Right renal cortex interstitium (tissue), 3 donors: Measurements from ENCODE around the gene ATP11B. TPM values are rescaled to one million over a fixed set of nuclear protein-coding genes. Genes with fewer than 3 reads are reported as not detected.

Experiments used
- DNase-seq, 3 donors: peaks; one replicate each; pipeline ENCODE4 v3.0.0-alpha.2; 2013; ENCODE audit warnings: low read depth in 3 of 3, low spot score in 2 of 3
- polyA plus RNA-seq, 3 donors: library from polyadenylated mRNA; unstranded; fragments of 120-200 nt; gene quantifications; one replicate each; pipeline ENCODE4 v1.2.1, GENCODE V29; 2013; ENCODE audit not compliant: insufficient read length in 3 of 3

The ATP11B gene
- polyA plus RNA-seq, 3 donors, result 59.3 to 59.8 (median 59.6) TPM

DNA sequence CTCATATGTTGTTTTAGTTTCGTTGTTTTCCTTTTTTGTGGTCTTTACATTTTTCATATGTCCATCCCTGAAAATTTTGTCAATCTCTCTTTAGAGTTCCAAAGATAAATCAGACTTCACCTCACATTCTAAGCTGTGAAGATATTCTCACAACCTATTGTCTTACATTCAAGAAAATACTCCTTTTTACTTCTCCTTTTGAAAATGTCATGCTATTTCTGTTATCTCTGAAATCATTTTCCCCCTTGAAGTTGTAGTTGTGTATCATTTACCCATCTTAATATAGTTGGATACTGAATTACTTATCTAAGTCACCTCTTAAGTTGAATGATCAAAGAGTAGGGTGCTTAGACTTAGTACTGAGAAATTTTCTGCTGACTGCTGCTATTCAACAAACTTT, 112.7 kb downstream of the ATP11B start:
- no peak for DNase-seq

DNA sequence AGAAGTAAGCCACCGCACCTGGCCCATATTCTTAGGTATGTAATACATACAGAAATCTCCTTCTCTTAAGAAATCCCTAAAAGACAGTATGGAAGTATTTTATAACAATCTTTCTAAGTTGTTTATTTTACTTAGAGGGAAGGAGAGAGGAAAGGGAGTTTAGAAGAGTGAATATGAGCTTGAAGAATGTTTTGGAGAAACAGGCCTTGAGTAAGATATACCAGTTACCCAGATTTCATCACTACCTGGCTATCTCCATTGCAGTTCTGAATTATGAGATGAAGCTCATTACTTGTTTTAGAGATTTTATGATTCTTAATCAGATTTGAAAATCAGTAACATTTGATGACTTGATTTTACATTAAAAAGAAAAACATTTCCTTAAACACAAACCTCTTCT, 115.2 kb downstream of the ATP11B start:
- no peak for DNase-seq

DNA sequence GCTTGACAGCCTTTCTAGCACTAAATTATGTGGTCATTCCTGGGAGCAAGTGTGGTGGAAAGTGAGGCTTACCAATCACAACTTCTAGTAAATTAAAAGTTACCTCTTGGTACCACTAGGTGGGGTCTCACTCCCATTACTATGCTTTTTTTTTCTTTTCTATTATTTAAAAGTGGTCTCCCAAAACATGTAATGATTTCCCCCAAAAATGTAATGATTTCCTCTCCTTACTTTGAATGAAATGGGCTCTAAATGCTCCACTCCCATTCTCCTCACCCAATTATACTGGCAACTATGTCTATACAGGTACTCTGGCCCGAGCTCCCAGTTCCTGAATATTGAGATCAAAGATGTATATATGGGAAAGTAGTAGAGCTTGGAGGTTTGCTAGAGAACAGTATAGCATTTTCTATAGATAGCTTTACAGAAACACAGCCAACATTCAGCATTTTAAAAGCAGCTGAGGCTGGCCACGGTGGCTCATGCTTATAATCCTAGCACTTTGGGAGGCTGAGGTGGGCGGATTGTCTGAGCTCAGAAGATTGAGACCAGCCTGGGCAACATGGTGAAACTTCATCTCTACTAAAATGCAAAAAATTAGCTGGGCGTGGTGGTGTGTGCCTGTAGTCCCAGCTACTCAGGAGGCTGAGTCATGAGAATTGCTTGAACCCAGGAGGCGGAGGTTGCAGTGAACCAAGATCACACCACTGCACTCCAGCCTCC, 116.2 kb downstream of the ATP11B start:
- no peak for DNase-seq

DNA sequence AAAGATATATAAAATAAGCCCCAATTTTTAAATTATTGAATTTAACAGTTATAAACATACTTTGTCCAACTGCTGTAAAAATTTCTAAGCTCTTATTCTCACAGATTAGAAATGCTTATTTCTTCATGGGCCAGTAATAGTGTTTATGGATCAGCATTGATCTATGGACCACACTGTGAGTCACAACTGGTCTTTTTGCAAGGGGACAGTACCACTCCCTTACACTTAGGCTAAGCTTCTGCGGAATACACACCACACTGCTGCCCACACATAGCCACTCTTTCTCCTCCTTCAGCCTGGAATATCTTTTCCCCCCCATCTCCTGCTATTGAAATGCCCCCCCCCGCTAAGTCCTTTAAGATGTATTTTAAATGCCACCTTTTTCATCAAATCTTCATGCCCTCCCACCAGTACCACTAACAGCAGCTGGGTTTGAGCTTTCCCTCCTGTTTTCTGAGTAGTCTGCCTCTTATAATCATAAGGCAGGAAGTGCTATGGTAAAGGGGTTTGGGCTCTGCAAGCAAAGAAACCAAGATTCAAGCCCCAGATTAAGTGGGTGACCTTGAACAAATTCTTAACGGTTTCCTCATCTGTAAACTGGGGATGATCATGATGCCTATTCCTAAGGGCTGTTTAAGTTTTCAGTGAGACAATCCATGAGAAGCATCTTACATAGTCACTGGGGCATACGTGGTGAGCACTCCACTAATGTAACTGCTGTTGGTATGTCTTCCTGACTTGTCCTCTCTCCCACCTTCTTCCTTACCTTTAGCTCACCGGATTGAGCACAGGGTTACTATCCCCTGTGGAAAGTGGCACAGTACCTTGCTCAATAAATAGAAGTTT, 117.9 kb downstream of the ATP11B start:
- no peak for DNase-seq

DNA sequence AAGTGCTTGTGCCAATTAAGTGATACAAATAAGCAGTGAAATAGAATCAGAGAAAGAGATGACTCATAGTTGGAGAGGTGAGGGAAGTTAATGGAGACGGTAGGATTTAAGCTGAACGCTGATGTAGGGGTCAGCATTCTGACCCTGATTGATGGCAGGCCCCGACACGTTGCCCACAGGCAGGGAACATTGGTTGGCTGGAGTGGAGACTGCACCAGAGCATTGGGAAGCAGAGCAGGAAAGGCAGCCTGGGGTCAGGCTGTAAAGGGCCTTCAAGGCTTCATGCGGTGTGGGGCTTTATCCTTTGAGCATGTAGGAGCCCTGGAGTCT, 118.4 kb downstream of the ATP11B start:
- no peak for DNase-seq

DNA sequence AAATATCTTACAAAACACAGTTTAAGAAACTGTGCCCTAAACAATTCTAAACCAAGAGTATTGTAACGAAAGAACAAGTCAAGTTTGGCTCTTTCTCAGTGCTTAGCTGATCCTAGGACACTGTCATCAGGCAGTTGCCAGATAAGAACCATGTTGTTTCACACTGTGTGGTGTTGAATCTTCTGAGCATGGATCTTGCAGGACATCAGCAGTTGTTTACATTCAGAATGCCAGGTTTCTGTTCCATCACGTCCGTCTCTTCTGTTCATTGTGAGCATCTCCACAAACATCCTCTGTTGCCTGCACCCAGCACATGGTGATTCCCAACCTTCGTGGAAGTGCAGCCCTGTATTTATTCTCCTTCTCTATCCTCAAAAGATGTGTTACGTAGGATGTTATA, 119.2 kb downstream of the ATP11B start:
- no peak for DNase-seq

DNA sequence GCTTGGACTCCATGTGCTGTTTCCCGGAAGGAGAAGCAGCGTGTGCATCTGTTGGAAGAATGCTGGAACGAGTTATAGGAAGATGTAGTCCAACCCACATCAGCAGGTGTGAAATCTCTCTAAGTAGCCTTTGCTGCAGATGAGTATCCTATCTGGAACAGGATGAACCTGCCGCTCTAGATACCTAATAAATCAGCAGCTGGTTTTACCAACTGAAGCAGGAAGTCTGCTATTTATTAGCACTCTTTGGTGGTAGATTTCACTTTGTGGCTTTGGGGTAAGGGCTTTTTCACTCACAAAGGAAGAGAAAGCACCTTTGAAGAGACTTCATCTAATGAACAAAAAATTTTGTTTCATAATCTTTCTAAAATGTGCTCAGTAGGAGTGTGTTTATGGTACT, 120.6 kb downstream of the ATP11B start:
- DNase-seq, result no peak

DNA sequence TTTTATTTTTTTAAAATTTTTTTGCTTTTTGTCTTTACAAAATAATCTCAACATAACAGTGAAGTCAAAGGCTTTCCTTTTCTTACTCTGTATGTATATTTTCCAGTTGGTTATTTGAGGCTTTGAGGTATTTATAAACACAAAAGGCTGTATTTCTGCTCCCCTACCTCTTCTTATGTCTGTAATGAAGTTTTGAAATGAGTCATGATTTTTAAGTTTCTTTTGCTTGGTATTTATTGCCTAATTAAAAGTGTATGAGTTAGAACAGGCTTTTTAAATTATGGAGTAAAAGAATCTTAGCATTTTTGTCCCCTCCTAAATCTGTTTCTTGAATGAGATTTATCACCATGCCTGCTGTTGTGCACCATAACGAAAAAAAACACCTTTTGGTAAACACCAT, 121.0 kb downstream of the ATP11B start:
- DNase-seq, result no peak

DNA sequence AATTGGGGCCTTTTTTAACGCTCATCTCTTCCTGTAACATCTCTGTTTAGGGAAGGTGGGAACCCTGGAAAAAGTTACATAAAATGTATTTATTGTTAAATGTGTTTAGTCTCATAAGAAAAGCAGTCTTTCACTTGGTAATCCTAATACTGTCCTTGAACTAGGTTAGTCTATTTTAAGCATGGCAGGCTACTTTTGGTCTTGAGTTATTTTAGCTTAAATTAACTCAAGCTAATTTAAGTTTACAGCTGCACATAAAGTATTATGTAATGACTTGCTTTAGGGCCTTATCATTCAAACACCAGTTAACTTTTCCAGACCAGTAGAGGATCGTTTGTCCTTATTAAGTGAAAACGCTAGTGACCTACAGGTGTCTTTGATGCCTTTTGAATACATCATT, 123.8 kb downstream of the ATP11B start:
- DNase-seq, result no peak

DNA sequence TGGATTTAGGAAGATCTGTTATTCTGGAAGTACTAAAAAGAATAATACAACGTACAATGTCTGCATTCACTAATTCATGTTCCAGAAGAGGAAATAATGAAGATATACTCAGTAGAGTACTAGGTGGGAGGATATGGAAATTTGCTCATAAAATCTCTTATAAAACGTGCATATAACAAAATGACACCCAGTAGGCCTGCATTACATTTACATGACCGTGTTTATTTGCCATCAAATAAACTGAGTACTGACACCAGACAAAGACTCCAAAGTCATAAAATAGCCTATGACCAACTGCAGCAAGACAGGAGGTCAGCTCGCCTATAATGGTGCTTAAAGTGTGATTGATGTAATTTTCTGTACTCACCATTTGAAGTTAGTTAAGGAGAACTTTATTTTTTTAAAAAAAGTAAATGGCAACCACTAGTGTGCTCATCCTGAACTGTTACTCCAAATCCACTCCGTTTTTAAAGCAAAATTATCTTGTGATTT, 126.6 kb downstream of the ATP11B start:
- no peak for DNase-seq

DNA sequence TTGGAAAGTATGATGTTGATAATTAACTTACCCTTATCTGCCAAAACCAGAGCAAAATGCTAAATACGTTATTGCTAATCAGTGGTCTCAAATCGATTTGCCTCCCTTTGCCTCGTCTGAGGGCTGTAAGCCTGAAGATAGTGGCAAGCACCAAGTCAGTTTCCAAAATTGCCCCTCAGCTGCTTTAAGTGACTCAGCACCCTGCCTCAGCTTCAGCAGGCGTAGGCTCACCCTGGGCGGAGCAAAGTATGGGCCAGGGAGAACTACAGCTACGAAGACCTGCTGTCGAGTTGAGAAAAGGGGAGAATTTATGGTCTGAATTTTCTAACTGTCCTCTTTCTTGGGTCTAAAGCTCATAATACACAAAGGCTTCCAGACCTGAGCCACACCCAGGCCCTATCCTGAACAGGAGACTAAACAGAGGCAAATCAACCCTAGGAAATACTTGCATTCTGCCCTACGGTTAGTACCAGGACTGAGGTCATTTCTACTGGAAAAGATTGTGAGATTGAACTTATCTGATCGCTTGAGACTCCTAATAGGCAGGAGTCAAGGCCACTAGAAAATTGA, 127.3 kb downstream of the ATP11B start:
- no peak for DNase-seq

DNA sequence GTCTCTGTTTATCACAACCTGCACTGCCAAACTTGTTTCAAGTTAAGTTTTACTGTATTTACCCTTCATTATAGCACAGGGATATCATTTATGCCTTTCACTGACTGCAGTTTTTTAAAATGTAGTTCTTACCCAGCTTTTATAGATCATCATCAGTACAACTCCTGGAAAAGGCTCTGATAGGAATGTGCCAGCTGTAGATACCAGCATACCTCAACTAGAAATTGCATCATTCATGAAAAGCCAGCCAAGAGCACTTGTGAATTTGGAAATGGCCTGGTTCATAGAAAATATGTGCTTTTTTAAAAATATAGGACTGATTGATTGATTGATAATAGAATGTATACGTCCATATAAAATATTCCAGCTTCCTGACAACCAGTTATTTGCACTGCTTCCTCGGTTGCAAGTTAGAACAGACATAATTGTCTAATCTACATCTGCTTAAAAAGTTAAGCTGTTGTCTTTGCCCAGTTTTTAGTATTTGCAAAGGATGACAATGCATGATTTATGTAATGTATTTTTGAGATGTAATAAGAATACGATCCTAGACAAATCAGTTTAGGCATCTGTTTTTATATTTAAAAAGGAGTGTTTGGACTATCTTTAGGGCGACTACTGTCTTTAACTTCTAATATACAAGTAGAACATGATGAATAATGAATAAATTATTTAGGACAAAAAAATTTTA, 128.5 kb downstream of the ATP11B start:
- no peak for DNase-seq

DNA sequence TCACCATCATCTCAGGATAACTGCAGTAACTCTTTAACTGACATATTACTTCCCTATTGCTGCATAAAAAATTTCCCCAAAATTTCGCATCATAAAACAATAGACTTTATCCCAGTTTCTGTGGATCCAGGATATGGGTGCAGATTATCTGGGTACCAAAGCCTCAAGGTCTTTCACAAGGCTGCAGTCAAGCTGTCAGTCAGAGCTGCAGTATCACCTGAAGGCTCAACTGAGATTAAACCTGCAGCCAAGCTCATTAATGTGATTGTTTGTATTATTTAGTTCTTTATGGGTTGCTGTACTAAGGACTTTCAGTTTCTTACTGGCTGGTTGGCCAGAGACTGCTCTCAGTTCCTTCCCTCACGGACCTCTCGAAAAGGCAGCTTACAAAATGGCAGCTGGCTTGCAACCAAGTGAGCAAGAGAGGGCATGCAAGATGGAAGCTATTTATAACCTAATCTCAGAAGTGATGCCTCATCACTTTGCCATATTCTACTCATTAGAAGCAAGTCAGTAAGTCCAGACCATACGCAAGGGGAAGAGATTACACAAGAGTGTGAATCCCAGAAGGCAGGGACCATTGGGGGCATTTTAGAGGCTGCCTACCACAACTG, 132.1 kb downstream of the ATP11B start:
- no peak for DNase-seq

DNA sequence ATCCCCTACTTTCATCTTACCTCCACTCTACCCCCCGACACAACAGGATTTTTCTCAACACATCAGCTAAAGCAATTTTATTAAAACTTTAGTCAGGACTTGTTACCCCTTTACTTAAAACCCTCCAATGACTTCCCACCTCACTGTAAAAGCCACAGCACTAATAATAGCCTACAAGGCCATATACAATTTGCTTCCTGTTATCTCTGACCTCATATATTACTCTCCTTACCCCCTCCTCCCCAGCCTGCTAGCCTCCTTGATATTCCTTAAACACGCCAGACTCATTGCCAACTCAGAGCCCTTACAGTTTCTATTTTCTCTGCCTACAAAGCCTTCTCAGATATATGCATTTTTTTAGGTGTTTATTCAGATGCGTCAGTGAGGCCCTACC, 132.6 kb downstream of the ATP11B start:
- no peak for DNase-seq

DNA sequence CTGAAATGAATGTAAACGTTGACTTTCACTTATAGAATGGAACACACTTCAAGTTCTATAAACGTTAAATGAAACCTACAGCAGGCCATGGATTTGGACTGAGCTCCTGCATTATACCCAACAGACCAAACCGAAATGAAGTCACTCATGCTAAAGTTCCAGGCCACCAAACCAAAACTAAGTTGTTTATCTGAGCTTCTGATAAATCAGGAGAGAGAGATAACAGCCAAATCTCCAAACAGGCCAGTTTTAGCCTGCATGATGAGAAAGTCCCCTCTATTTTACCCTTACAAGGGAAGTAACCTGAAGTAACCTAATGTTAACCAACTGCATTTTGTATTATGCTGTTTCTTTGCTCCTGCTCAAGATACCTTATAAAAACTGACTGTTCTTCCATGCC, 142.5 kb downstream of the ATP11B start:
- DNase-seq, result no peak

DNA sequence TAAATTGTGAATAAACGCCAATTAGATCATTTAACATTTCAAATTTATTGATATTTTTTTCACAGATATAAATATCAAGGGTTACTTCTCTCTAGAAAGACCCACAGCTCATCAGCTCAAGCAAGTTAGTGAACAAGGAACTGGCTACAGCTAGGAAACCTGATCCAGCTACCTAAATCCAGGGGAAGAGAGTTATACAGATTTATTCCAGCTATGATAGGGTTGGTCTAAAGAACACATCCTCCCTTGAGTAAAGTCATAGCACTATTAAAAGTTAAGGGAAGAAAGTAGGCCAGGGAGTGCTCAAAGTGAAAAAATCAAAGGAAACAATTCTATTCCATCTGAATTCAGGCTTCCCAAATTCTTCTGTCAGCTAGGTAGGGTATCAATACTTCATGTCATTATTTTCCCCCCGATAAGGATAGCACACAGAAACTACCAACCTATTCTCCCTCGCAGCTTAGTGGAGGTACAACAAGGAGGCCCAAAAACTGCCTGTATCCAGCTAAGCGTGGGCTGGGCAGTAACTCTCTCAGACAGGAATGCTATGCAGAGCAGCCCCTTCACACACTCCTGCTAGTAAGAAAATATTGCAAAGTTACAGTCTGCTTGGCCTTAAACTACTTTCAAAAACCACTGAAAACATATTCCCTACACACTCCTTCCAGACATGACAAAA, 143.1 kb downstream of the ATP11B start:
- no peak for DNase-seq

DNA sequence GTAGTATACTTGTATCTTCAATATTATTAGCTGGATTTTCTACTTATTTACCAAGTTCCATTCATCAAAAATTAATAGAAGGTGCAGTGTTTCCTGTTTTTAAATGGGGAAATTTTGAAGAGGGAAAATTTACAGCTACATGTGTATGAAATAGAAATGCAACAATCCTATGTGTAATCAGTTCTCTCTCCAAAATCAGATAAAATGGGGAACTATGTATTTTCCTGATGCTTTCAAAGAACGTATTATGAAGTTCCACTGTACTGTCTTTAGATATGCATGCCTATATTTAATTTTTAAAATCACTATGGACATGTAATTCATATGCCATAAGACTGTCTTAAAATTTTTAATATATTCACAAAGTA, 143.6 kb downstream of the ATP11B start:
- no peak for DNase-seq

DNA sequence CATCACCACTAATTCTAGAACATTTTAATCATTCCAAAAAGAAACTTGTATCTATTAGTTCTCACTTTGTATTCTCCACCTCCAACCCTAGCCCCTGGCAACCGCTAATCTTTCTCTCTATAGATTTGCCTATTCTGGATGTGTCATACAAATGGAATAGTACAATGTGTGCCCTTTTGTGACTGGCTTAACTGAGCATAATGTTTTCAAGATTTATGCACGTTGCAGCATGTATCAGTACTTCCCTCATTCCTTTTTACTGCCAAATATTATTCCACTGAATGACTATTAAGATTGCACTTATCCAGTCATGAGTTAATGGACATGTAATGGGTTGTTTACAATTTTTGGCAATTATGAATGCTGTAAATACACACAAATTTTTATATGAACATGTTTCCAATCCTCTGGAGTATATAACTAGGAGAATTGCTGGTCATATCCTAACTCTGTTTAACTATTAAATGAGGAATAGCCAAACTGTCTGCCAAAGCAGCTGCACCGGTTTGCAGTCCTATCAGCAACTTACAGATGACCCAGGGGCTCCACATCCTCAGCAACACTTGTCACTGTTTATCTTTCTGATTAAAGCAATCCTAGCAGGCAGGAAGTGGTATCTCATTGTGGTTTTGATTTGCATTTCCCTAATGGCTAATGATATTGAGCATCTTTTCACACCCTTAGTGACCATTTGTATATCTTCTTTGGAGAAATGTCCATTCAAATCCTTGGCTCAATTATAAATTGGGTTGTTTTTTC, 144.2 kb downstream of the ATP11B start:
- DNase-seq, result no peak

DNA sequence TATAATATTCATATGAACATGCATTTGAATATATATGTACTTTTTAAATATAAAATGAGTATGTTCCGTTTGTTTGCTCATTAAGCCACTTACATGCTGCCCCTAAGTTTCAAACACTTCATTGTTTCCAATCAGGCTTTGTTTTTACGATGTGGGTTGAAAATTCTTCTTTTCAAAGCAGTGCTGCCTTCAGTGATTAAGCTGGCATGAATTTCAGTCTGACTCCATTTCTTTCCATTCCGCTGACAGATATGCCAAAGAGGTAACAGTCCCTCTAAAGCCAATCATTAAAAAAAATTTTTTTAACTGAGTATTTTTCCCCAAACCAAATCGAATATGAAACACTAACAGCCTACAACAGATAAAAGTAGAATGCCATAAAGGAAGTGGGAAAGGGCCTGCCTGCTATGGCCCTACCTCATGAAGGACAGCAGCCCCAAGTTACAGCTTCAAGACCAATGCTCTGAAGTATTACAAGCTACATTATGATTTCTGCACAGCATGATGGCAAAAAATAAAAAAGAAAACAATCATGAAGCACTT, 147.0 kb downstream of the ATP11B start:
- DNase-seq, result no peak
